ENCODE data around the gene MTPN. TPM values are rescaled to one million over a fixed set of nuclear protein-coding genes. Genes with fewer than 3 reads are reported as not detected.

Gene MTPN
- total RNA-seq, 1 donor from 2014 or later, result 144 TPM

- TF ChIP-seq CTCF (IDR thresholded peaks at IDR 0.05), result no peak
- DNase-seq, result no peak
- Histone ChIP-seq H3K27ac (no peak overlapping the region), H3K4me3 (no peak overlapping the region), H3K27me3 (ENCODE audit: low read depth) (no peaks in the 10 kb centered on the region), H3K4me1 (no peaks in the 10 kb centered on the region), H3K9me3 (no peaks in the 10 kb centered on the region), H3K36me3 (no peaks in the 10 kb centered on the region)
- intact Hi-C loops (cut with DNase I), result no loop called here
- no peak for ATAC-seq
Observed at GRCh38 chr7:135901585-135902540, 75.3 kb downstream of the MTPN start.

DNA sequence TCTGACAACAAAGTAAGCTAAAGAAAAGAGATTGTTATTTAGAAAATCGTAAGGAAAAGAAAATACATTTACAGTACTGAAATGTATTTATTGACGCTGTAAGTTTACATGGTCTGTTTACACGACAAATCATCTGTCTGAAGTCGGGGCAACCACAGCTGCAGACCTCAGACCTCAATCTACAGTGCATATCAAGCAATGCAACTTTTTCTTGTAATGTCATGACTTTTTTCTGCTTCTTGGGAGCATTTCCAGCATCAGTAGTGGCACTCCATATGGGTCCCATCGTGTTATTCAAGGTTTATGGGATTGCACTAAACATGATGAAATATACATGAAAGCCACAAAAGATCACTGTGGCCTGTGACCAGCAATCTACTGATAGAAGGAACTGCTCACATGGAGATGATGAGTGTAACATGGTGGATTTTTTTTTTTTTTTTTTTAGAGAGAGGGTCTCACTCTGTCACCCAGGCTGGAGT is 77.1 kb downstream of the MTPN start:
- no peaks in the 10 kb centered on the region for H3K36me3 ChIP-seq
- DNase-seq (no peak), ATAC-seq (no peak)
- no peaks in the 10 kb centered on the region for H3K9me3 ChIP-seq
- no peaks in the 10 kb centered on the region for H3K4me1 ChIP-seq
- no peak for TF ChIP-seq CTCF (IDR thresholded peaks at IDR 0.05)
- H3K4me3 ChIP-seq, result no peak overlapping the region
- H3K27me3 ChIP-seq (ENCODE audit: low read depth), result no peaks in the 10 kb centered on the region
- intact Hi-C loops (cut with DNase I), result no loop called here
- H3K27ac ChIP-seq, result no peak overlapping the region

DNA sequence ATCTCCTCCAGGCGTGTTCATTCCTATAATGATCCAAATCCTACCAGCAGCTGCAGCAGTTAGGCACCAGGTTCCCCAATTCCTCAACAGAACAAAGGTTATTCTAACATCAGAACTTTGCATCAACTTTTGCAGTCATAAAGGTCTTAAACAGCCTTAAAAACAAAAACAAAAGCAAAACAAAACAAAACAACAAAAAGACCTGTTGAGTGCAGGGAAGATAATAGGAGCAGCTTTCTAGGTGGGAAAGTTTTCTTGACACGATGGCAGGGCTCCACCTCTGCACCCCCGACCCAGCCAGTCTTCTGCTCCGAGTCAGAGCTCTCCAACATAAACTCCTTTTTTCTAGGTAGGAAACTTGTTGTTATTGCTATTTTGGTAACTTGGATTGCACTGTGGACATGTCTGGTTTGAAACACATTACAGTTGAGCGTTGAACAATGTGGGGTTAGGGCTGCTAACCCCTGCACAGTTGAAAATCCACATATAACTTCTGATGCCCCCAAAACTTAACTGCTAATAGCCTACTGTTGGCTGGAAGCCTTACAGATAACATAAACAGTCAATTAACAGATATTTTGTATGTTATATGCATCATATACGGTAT is 77.6 kb downstream of the MTPN start:
- DNase-seq (no peak), ATAC-seq (no peak)
- Histone ChIP-seq H3K27ac (no peak overlapping the region), H3K36me3 (no peaks in the 10 kb centered on the region), H3K27me3 (ENCODE audit: low read depth) (no peaks in the 10 kb centered on the region), H3K9me3 (no peaks in the 10 kb centered on the region), H3K4me1 (no peaks in the 10 kb centered on the region), H3K4me3 (no peak overlapping the region)
- intact Hi-C loops (cut with DNase I), result no loop called here
- no peak for TF ChIP-seq CTCF (IDR thresholded peaks at IDR 0.05)

- DNase-seq (no peak), ATAC-seq (no peak)
- intact Hi-C loops (cut with DNase I), result no loop called here
- Histone ChIP-seq H3K4me1 (no peaks in the 10 kb centered on the region), H3K9me3 (no peaks in the 10 kb centered on the region), H3K27ac (no peak overlapping the region), H3K4me3 (no peak overlapping the region), H3K36me3 (no peaks in the 10 kb centered on the region), H3K27me3 (ENCODE audit: low read depth) (no peaks in the 10 kb centered on the region)
- no peak for TF ChIP-seq CTCF (IDR thresholded peaks at IDR 0.05)
Observed at GRCh38 chr7:135898226-135898625, 78.9 kb downstream of the MTPN start.

GRCh38 chr7:135894816-135895215 is 82.3 kb downstream of the MTPN start:
- ATAC-seq (no peak), DNase-seq (no peak)
- no peak for TF ChIP-seq CTCF (IDR thresholded peaks at IDR 0.05)
- no peaks in the 10 kb centered on the region for H3K9me3 ChIP-seq
- no peak overlapping the region for H3K4me3 ChIP-seq
- H3K36me3 ChIP-seq, result no peaks in the 10 kb centered on the region
- H3K27me3 ChIP-seq (ENCODE audit: low read depth), result no peaks in the 10 kb centered on the region
- H3K27ac ChIP-seq, result no peak overlapping the region
- no peaks in the 10 kb centered on the region for H3K4me1 ChIP-seq
- intact Hi-C loops (cut with DNase I), result no loop called here

All from lower lobe of right lung (tissue), 2 donors.